SK-N-SH treated with all-trans-retinoic acid at 6 μM for 48 hours (cell line): Measurements from ENCODE around the gene RENBP.

Experiments
- CREB5 ChIP-seq: fragments of 250-450 bp; sonication (Bioruptor Pico); IDR thresholded peaks from 2 replicates; pipeline ENCODE4 v1.5.1; 2020; ENCODE audit warnings: low read depth, mild to moderate bottlenecking, moderate library complexity
- CSDC2 ChIP-seq: fragments of 250-450 bp; sonication (Bioruptor Pico); IDR thresholded peaks from 2 replicates; pipeline ENCODE4 v1.5.0; 2020; ENCODE audit warnings: mild to moderate bottlenecking, moderate library complexity
- GLIS3 ChIP-seq: fragments of 250-450 bp; sonication (Bioruptor Pico); IDR thresholded peaks from 2 replicates; pipeline ENCODE4 v1.5.0; 2020; ENCODE audit warnings: mild to moderate bottlenecking, moderate library complexity
- OSR1 ChIP-seq: fragments of 250-450 bp; sonication (Bioruptor Pico); IDR thresholded peaks from 2 replicates; pipeline ENCODE4 v1.8.0; 2022; ENCODE audit warnings: moderate library complexity, mild to moderate bottlenecking, inconsistent platforms
- PATZ1 ChIP-seq: fragments of 250-450 bp; sonication (Bioruptor Pico); IDR thresholded peaks from 2 replicates; pipeline ENCODE4 v1.8.0; 2020; ENCODE audit warnings: mild to moderate bottlenecking, moderate library complexity, borderline replicate concordance
- PPARA ChIP-seq: fragments of 250-450 bp; sonication (Bioruptor Pico); IDR thresholded peaks from 2 replicates; pipeline ENCODE4 v1.5.0; 2020; ENCODE audit warnings: mild to moderate bottlenecking, borderline replicate concordance
- TCF4 ChIP-seq: fragments of 250-450 bp; sonication (Bioruptor Pico); IDR thresholded peaks from 2 replicates; pipeline ENCODE4 v1.8.0; 2021; ENCODE audit warnings: mild to moderate bottlenecking, moderate library complexity, borderline replicate concordance
- TOX ChIP-seq: fragments of 250-450 bp; sonication (Bioruptor Pico); IDR thresholded peaks from 2 replicates; pipeline ENCODE4 v1.8.0; 2021; ENCODE audit warnings: mild to moderate bottlenecking, moderate library complexity, borderline replicate concordance
- ZC3H10 ChIP-seq: fragments of 250-450 bp; sonication (Bioruptor Pico); IDR thresholded peaks from 2 replicates; pipeline ENCODE4 v1.5.1; 2021; ENCODE audit warnings: mild to moderate bottlenecking, moderate library complexity
- ZNF565 ChIP-seq: fragments of 450-650 bp; formaldehyde crosslinking; conservative IDR thresholded peaks from 2 replicates; pipeline ENCODE4 v1.5.0; 2020; ENCODE audit warnings: low read depth, mild to moderate bottlenecking, moderate library complexity
- TF ChIP-seq, protein P1 (sequence below): fragments of 250-450 bp; sonication (Bioruptor Pico); IDR thresholded peaks from 2 replicates; pipeline ENCODE4 v1.5.1; 2021; ENCODE audit warnings: mild to moderate bottlenecking, moderate library complexity

DNA sequence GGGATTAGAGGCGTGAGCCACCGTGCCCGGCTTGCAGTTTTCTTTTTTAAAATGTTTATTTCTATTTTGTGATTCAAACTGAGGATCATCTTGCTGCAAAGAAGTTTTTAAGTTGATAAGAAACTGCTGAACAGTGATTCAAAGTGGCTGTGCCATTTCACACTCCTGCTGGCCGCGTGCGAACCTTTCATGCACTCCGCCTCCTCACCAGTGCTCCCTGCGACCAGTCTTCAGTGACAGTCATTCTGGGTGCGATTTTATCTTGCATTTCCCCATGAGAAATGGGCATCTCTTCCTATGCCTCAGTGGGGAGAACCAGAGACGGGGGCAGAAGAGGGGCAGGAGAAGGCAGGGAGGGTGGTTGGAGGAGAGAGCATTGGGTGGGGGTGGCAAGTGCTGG lies 49.5 kb upstream of the RENBP start:
- TF ChIP-seq ZC3H10 (CRISPR knock-in tag), result no peak
- TF ChIP-seq PATZ1 (CRISPR knock-in tag), result no peak
- TF ChIP-seq, protein P1, sequence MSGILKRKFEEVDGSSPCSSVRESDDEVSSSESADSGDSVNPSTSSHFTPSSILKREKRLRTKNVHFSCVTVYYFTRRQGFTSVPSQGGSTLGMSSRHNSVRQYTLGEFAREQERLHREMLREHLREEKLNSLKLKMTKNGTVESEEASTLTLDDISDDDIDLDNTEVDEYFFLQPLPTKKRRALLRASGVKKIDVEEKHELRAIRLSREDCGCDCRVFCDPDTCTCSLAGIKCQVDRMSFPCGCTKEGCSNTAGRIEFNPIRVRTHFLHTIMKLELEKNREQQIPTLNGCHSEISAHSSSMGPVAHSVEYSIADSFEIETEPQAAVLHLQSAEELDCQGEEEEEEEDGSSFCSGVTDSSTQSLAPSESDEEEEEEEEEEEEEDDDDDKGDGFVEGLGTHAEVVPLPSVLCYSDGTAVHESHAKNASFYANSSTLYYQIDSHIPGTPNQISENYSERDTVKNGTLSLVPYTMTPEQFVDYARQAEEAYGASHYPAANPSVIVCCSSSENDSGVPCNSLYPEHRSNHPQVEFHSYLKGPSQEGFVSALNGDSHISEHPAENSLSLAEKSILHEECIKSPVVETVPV, result no peak
- TF ChIP-seq CSDC2, result no peak
- no peak for TF ChIP-seq TCF4
- TF ChIP-seq GLIS3, result no peak
- no peak for TF ChIP-seq ZNF565 (CRISPR knock-in tag)
- TF ChIP-seq PPARA (CRISPR knock-in tag), result no peak
- TF ChIP-seq CREB5 (CRISPR knock-in tag), result no peak
- TF ChIP-seq OSR1 (CRISPR knock-in tag), result no peak
- TF ChIP-seq TOX (CRISPR knock-in tag), result no peak
